GM12892 (cell line): ENCODE measurements around the gene SPDYE5.

Experiments
- DNase-seq: peaks from one replicate; pipeline ENCODE4 v3.0.0; 2011; ENCODE audit not compliant: insufficient read length
- FAIRE-seq: peaks from 2 replicates; lab custom pipeline; 2011; peaks lifted over from hg19 to GRCh38; lab: Jason Lieb, UNC
- POLR2A ChIP-seq: IDR thresholded peaks from 2 replicates; pipeline ENCODE4 v1.6.1; 2011; ENCODE audit warnings: low read depth, low read length, control low read depth
- POLR2AphosphoS5 ChIP-seq: IDR thresholded peaks from 2 replicates; pipeline ENCODE4 v1.6.1; 2011; ENCODE audit warnings: low read depth, low read length, control low read depth
- TAF1 ChIP-seq: IDR thresholded peaks from 2 replicates; pipeline ENCODE4 v1.6.1; 2011; ENCODE audit warnings: low read depth, mild to moderate bottlenecking, control low read depth, low read length, borderline replicate concordance

SPDYE5 gene

DNA sequence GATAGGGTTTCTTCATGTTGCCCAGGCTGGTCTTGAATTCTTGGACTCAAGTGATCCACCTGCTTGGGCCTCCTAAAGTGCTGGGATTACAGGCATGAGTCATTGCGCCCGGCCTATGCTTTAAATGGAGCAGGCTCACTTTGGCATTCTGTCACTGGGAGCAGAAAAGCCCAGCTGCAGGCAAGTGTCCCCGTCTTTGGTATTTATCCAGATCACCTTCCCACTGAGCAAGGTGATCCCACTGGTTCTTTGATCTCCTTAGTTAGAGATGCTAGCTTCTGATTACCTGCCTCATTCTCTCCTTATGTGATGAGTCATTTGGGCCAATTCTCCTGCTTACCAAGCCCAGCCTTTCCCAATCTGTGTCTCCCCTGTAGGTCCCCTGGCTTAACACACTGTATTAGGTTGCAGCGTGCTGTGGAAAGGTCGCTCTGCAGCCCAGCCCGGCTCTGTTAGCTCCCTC lies 39.3 kb downstream of the SPDYE5 start:
- DNase-seq (no peak), FAIRE-seq (no peak)
- TF ChIP-seq TAF1 (no peak), POLR2A (no peak), POLR2AphosphoS5 (no peak)

- no peak for DNase-seq
- TF ChIP-seq POLR2A (no peak), POLR2AphosphoS5 (no peak), TAF1 (no peak)
- no peak for FAIRE-seq
Observed at GRCh38 chr7:75532639-75533038, 40.5 kb downstream of the SPDYE5 start.

GRCh38 chr7:75533926-75534325 lies 41.8 kb downstream of the SPDYE5 start:
- no peak for DNase-seq
- FAIRE-seq, result no peak
- no peak for TF ChIP-seq POLR2AphosphoS5
- no peak for TF ChIP-seq POLR2A
- TF ChIP-seq TAF1, result no peak

DNA sequence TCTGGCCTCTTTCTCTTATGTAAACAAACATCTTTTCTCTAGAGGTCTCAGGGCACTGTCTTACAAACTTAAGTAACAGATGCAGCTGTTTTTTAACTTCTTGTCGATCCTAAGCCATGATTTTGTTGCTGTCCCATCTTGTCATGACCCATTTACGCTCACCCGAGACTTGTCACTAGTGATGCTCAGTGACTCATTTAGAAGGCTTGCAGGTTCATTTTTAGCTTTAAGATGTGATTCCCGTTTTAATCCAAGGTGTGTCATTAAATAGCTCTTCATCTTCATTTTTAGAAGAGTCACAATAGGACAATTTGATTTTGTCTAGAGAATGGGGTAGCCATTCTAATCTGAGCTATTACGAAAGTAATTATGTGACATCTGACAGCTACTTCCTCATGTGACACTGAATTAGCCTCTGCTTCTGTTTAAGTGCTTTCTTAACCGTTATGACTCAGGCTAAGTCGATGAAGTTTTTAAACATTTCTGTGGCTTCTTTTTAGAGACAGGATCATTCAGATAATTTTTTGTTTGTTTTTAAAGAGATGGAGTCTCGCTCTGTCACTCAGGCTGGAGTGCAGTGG lies 42.7 kb downstream of the SPDYE5 start:
- TF ChIP-seq POLR2AphosphoS5 (no peak), TAF1 (no peak), POLR2A (no peak)
- FAIRE-seq (peak; percentile 74), DNase-seq (peak; percentile 41)

GRCh38 chr7:75536491-75536890 lies 44.4 kb downstream of the SPDYE5 start:
- DNase-seq (no peak), FAIRE-seq (no peak)
- TF ChIP-seq TAF1, result no peak
- TF ChIP-seq POLR2AphosphoS5, result no peak
- no peak for TF ChIP-seq POLR2A

DNA sequence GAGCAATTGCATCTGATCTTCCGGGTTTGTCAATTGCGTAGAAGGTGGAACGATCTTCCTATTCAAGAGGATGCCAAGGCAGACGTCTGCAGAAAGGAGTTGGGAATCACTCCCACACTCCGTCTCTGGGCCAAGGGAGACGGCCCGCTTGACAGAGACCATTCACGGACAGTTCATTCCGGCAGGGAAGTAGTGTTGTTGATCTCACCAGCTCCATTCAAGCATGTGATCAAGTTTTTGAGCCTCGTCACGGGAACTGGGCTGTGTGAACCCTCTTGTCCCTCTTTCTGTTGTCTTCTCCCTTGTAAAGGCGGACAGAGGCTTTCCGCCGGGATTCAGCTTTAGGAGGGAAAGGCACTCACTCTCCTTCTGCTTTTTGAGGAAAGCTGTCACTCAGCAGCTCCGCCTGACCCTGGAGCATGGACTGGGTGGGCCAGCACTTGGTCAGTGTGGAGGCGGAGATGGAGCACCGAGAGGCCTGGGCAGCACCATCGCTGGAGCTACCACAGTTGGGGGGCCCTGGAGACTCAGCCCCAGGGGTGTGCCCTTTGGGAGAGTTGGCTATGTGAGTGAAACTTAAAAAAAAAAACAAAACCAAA lies 44.9 kb downstream of the SPDYE5 start:
- TF ChIP-seq POLR2A, result no peak
- TF ChIP-seq POLR2AphosphoS5, result no peak
- no peak for TF ChIP-seq TAF1
- DNase-seq, result no peak
- no peak for FAIRE-seq

GRCh38 chr7:75537731-75538130 lies 45.6 kb downstream of the SPDYE5 start:
- FAIRE-seq (no peak), DNase-seq (no peak)
- TF ChIP-seq POLR2AphosphoS5 (no peak), POLR2A (no peak), TAF1 (no peak)

- no peak for DNase-seq
- FAIRE-seq, result no peak
- TF ChIP-seq POLR2A (no peak), POLR2AphosphoS5 (no peak), TAF1 (no peak)
Observed at GRCh38 chr7:75546237-75547015, 54.3 kb downstream of the SPDYE5 start.
